Heart right ventricle (tissue), 16 donors: Measurements from ENCODE around the gene PHLPP1. TPM values are rescaled to one million over a fixed set of nuclear protein-coding genes. Genes with fewer than 3 reads are reported as not detected.

Experiments
- ATAC-seq, 8 donors: fragments of 200-7000 bp; cut with Tn5 transposase; one replicate each; pipeline ENCODE4 v1.9.1; 2020; ENCODE audit warnings: mild to moderate bottlenecking in 8 of 8, moderate library complexity in 8 of 8, moderate number of reproducible peaks in 1 of 8
- DNase-seq, 2 donors: peaks; one replicate each; pipeline ENCODE4 v3.0.0-alpha.2; 2020
- H3K27ac ChIP-seq, 10 donors: fragments of 200-600 bp; sonication (generic) in 2 of 10; one replicate each; pipeline versions ENCODE4 v1.5.0 to v1.8.0; 2020 to 2022; ENCODE audit warnings: mild to moderate bottlenecking in 3 of 10
- H3K27me3 ChIP-seq, 7 donors: fragments of 200-600 bp; one replicate each; pipeline ENCODE4 v1.8.0; 2021 to 2022; ENCODE audit warnings: mild to moderate bottlenecking in 2 of 7
- H3K36me3 ChIP-seq, 9 donors: fragments of 200-600 bp; sonication (generic) in 1 of 9; one replicate each; pipeline versions ENCODE4 v1.5.0 to v1.8.0; 2020 to 2022; ENCODE audit warnings: mild to moderate bottlenecking in 2 of 9
- H3K4me1 ChIP-seq, 9 donors: fragments of 200-600 bp; sonication (generic) in 1 of 9; one replicate each; pipeline versions ENCODE4 v1.5.0 to v1.8.0; 2020 to 2022; ENCODE audit warnings: mild to moderate bottlenecking in 4 of 9
- H3K4me3 ChIP-seq, 10 donors: fragments of 200-600 bp; sonication (generic) in 2 of 10; one replicate each; pipeline versions ENCODE4 v1.5.0 to v1.8.0; 2020 to 2022; ENCODE audit warnings: mild to moderate bottlenecking in 7 of 10, moderate library complexity in 2 of 10
- H3K9me3 ChIP-seq, 11 donors: fragments of 200-600 bp in 10 of 11; sonication (generic) in 2 of 11; one replicate each; pipeline versions ENCODE4 v1.5.0 to v1.8.0; 2013 to 2022; ENCODE audit warnings: mild to moderate bottlenecking in 2 of 11, control low read depth in 1 of 11, moderate library complexity in 1 of 11
- CTCF ChIP-seq, 9 donors: fragments of 200-600 bp; sonication (generic) in 2 of 9; IDR thresholded peaks; one replicate each; pipeline versions ENCODE4 v1.5.0 to v1.8.0; 2021 to 2022; ENCODE audit warnings: antibody characterized with exemption in 9 of 9, mild to moderate bottlenecking in 5 of 9, moderate library complexity in 1 of 9
- WGBS, 2 donors: extraction: QIAGEN DNeasy Blood & Tissue Kit; methylation state at CpG; one replicate each; pipeline ENCODE4 v1.1.7; 2013; ENCODE audit warnings: inconsistent platforms in 1 of 2; 5-methylcytosine and 5-hydroxymethylcytosine counted together
- intact Hi-C, 10 donors: fragments of 100-400 bp; cut with DNase I; formaldehyde crosslinking; loops; one replicate each; pipeline versions ENCODE4 v1.11.1 to v1.14.2; 2022
- polyA plus RNA-seq, 2 donors: library from polyadenylated mRNA; stranded (reverse); fragments of 200-250 nt; gene quantifications; one replicate each; pipeline ENCODE4 v1.2.3, GENCODE V29; 2013
- total RNA-seq, 10 donors: library from RNA; stranded (reverse); fragmentation: NEBNext Ultra II Directional in 3 of 10; extraction: Animal tissue kit (Norgen Biotek cat#: 25700) in 3 of 10; gene quantifications; one replicate each; pipeline versions ENCODE4 v1.2.1 to v1.2.4, GENCODE V29; 2021 to 2023
- donor health status: Arrhythmogenic right ventricular cardiomyopathy.
- donor health status: ischemic (EF 13 %, LVEDD 7.1; RV severe dilation, severe dysfunction).
- donor health status: healthy with polysubstance abuse.
- donor health status: DM: no; HTN: yes; CAD: no.
- donor health status: DM: no; HTN: no; CAD: no.
- donor health status: ischemic (EF 25% LVEDD 6.9; RV normal size, moderate dysfunction).
- donor health status: ischemic (EF 25% LVEDD 5.7; RV mildly dilated, moderate dysfunction).
- donor health status: healthy.
- donor health status: DM: yes; HTN: yes; CAD: no.
- donor health status: Ischemic cardiomyopathy.
- donor health status: ischemic (EF 35%, LVEDD 5.7; RV mildly dilated, moderate dysfunction).
- donor health status: nonischemic (EF 11% LVEDD 7.7; RV severe dilation, severe dysfunction).
- donor health status: DM: yes; HTN: yes; CAD: no.
- donor health status: PGD.
- donor health status: ischemic (EF 29% LVEDD 5.4; RV normal size, mild dysfunction).
- donor health status: nonischemic (EF 23%, LVEDD 6.1; RV moderate dilation, normal function).

PHLPP1 gene
- total and polyA plus RNA-seq, 12 donors = 1.8 to 10.7 (median 8.0) TPM

GRCh38 chr18:63002305-63002704 lies 287.0 kb downstream of the PHLPP1 start:
- intact Hi-C loops = no loop called here
- TF ChIP-seq CTCF (IDR thresholded peaks at IDR 0.05) = no peak
- H3K27ac ChIP-seq = no peak overlapping the region
- DNase-seq (no peak), ATAC-seq (no peak)
- H3K4me3 ChIP-seq = no peak overlapping the region
- WGBS, 2 donors = 94 to 97% methylated on average over 6 of the region's 6 CpGs
- no peaks in the 10 kb centered on the region for H3K27me3 ChIP-seq
- peaks cover 0 to 11% (median 0%) of the 10 kb centered on the region in 9 donors for H3K4me1 ChIP-seq
- H3K9me3 ChIP-seq = no peaks in the 10 kb centered on the region
- no peaks in the 10 kb centered on the region for H3K36me3 ChIP-seq

DNA sequence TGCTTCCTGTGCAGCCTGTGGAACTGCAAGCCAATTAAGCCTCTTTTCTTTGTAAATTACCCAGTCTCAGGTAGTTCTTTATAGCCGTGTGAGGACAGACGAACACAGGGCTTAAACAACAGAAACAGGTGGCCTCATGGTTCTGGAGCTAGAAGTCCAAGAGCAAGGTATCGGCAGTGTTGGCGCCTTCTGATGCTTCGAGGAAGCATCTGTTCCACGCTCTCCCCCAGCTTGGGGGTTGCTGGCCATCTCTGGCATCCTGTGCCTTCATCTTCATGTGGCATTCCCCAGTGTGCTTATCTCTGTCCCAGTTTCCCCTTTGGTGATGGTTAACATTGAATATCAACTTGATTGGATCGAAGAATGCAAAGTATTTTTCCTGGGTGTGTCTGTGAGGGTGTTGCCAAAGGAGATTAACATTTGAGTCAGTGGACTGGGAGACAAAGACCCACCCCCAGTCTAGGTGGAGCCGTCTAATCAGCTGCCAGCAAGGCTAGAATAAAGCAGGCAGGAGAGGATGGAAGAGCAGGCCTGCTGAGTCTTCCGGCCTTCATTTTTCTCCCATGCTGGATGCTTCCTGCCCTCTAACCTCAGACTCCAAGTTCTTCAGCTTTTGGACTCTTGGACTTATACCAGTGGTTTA lies 287.6 kb downstream of the PHLPP1 start:
- no peaks in the 10 kb centered on the region for H3K27me3 ChIP-seq
- no peak for TF ChIP-seq CTCF (IDR thresholded peaks at IDR 0.05)
- H3K4me1 ChIP-seq = peaks cover 0 to 11% (median 0%) of the 10 kb centered on the region in 9 donors
- no peaks in the 10 kb centered on the region for H3K36me3 ChIP-seq
- ATAC-seq (no peak), DNase-seq (no peak)
- no peaks in the 10 kb centered on the region for H3K9me3 ChIP-seq
- H3K27ac ChIP-seq = no peak overlapping the region
- intact Hi-C loops = no loop called here
- 86% methylated on average over 9 of the region's 9 CpGs for WGBS, 2 donors
- no peak overlapping the region for H3K4me3 ChIP-seq

GRCh38 chr18:63003899-63004298 lies 288.6 kb downstream of the PHLPP1 start:
- Histone ChIP-seq H3K9me3 (no peaks in the 10 kb centered on the region), H3K4me1 (peaks cover 0 to 11% (median 0%) of the 10 kb centered on the region in 9 donors), H3K36me3 (no peaks in the 10 kb centered on the region), H3K4me3 (no peak overlapping the region), H3K27ac (no peak overlapping the region), H3K27me3 (no peaks in the 10 kb centered on the region)
- TF ChIP-seq CTCF (IDR thresholded peaks at IDR 0.05) = no peak
- WGBS, 2 donors = 97% methylated on average over 5 of the region's 5 CpGs
- ATAC-seq (no peak), DNase-seq (no peak)
- intact Hi-C loops = no loop called here

DNA sequence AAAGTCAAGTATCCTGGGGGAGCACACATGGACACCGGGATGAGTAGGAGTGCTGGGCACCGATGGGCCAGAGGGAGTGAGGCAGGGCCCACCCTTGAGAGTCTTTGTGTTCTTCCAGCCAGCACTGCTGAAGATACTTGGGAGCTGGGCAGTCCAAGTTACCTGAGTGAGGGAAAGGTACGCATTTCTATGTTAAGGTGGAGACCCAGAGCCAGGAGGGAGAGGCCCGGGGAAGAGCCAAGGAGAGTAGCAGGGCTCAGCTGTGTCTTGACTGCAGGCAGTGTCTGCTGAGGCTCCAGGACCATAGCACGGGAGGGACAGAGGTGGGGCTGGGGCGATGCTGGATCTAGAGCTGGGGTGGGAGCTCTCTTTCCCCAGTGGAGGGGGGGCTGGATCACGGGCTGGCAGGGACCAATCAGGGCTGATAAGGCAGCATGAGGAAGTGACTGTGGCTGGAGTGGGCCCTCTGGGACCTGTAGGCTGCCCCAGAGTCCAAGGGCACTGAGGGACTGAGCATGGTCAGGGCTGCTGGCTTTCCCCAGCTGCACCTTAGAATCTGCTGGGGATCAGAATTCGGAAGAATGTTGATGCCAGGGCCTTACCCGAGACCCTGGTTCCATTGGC lies 289.2 kb downstream of the PHLPP1 start:
- Histone ChIP-seq H3K4me1 (peaks cover 0 to 5% (median 0%) of the 10 kb centered on the region in 9 donors), H3K4me3 (no peak overlapping the region), H3K27me3 (no peaks in the 10 kb centered on the region), H3K27ac (no peak overlapping the region), H3K9me3 (no peaks in the 10 kb centered on the region), H3K36me3 (no peaks in the 10 kb centered on the region)
- no peak for TF ChIP-seq CTCF (IDR thresholded peaks at IDR 0.05)
- intact Hi-C loops = no loop called here
- 88 to 89% methylated on average over 9 of the region's 9 CpGs for WGBS, 2 donors
- ATAC-seq = peak in 3 of 8 donors; percentile 10 to 43 (median 30)
- no peak for DNase-seq
